ENCODE measurements around the gene ALDH1A1.

ALDH1A1 gene

DNA sequence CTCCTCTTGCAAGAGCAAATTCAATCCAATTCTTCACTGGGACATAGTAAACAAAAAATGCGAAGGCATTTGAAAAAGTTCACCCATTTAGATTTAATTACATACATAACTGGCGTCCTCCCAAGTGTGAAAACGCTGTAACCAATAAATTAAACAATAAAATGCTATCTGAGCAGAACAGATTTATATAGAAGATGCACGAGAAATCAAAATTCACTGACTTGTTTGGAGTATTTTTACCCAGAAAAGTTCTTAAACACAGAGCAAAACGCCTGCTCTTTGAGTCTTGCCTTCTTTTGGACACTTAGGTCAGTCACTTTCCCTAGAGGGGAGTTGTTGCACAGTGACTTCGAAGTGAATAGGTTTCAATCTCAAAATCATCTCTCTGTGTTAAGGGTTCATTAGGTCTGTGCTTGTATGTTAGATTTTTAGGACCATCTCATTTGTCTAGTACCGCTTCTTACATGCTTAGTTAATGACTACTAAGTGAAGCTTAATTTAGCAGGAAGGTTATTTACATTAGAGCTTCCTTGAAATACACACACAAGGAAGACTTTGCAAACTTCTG is 1.9 kb downstream of the ALDH1A1 start:
- TF ChIP-seq ZFX (IDR thresholded peaks at IDR 0.05), result no peak
- no peak for TF ChIP-seq CTCF (conservative IDR thresholded peaks at IDR 0.05)
- no peak overlapping the region for H3K27ac ChIP-seq

GRCh38 chr9:72949918-72950325 is 2.9 kb downstream of the ALDH1A1 start:
- no peak overlapping the region for H3K27ac ChIP-seq
- TF ChIP-seq CTCF (conservative IDR thresholded peaks at IDR 0.05) (no peak), ZFX (IDR thresholded peaks at IDR 0.05) (no peak)

GRCh38 chr9:72949244-72949582 is 3.6 kb downstream of the ALDH1A1 start:
- no peak overlapping the region for H3K27ac ChIP-seq
- TF ChIP-seq CTCF (conservative IDR thresholded peaks at IDR 0.05), result no peak
- TF ChIP-seq ZFX (IDR thresholded peaks at IDR 0.05), result no peak

DNA sequence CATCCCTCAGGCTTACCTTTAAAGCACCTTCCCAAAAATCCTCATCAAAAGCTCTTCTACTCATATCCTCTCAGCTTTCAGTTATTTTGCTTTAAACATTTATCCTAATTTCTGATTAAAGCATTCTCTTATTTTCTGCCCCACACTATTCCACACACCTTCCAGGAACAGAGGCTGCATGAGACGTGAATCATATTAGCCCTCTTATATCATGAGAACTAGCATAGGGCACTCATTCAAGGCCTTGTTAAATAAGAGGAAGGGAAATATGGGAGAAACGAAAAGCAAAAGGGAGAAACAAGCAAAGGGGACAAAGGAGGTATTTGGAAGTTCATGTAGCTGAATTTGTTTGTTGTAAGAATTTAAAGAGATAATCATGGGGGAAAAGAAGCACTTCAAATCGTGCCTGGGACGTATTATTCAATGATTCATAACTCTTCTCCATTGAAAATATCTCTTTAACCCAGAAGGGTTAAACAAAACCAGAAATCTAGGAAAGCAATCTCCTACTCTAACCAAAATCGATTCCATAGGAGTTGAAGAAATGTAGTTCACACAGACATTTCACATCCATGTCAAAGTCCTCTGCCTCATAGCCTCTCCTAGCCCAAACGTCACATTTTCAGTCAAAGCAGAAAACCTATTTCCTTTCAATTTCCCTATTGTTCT is 4.1 kb downstream of the ALDH1A1 start:
- no peak overlapping the region for H3K27ac ChIP-seq
- TF ChIP-seq CTCF (conservative IDR thresholded peaks at IDR 0.05) (no peak), ZFX (IDR thresholded peaks at IDR 0.05) (no peak)

DNA sequence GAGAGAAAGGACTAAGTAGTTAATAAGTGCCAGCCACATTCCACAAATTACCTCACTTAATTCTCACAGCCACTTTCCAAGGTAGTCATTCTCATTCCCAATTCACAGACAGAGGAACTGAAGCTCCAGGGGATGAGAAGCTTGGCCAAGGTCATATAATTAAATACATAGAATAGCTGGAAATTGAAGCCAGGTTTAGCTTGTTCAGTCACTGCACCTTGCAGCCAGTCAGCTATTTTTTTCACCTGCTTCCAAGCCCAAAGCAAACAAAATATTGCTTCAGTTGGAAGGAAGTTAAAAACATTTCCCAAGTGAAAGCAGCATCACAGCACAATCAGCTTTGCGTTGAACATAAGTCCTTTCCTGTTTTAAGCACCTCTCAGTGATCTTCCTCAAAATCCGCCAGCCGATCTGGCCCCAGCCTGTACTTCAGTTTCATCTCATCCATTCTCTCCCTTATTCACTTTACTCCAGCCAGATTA is 4.8 kb downstream of the ALDH1A1 start:
- TF ChIP-seq ZFX (IDR thresholded peaks at IDR 0.05) (no peak), CTCF (conservative IDR thresholded peaks at IDR 0.05) (no peak)
- no peak overlapping the region for H3K27ac ChIP-seq

DNA sequence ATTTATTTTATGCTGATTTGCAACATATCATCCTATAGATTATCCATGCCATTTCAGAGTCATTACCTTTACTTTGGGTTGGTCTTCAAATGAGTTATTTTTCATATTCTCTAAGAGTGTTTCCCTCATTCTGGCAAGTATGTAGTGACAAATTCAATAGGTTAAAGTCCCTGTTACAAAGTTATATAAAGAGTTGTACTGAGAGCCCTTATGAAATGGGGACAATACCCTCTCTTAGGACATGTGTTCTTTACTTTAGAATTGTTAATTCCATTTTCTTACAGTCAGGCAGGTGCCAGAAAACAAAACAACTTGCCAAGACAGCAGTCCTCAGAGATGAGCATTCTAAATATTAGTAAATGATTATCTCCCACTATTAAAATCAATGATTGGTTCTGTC is 6.0 kb downstream of the ALDH1A1 start:
- no peak for TF ChIP-seq ZFX (IDR thresholded peaks at IDR 0.05)
- no peak for TF ChIP-seq CTCF (conservative IDR thresholded peaks at IDR 0.05)

DNA sequence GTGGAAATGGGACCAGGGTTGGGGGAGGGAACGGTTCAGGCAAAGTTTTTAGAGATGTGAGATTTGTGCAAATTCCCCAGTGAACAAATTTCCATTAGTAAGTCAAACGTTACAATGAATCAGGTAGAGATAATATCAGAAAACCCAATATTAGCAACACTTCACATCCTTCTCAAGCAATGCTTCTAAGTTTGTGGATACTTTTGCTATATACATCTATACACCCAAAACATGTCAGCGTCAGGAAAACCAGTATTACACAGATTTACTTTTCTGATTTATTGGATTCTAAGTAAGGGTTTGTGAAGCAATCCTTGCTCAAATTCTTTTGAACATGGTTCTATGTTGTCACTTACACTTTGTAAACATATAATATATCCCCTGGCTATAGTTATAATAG is 6.5 kb downstream of the ALDH1A1 start:
- no peak overlapping the region for H3K27ac ChIP-seq
- TF ChIP-seq CTCF (conservative IDR thresholded peaks at IDR 0.05) (no peak), ZFX (IDR thresholded peaks at IDR 0.05) (no peak)

More for the DNA sequence above, 6.0 kb downstream of the ALDH1A1 start:
- H3K27ac ChIP-seq, result no peak overlapping the region

Data from C4-2B (cell line).